ENCODE data around the gene HOXB7. TPM values are rescaled to one million over a fixed set of nuclear protein-coding genes. Genes with fewer than 3 reads are reported as not detected.

HOXB7 gene
- total and polyA plus RNA-seq, 7 donors: 0.85 to 3.0 (median 1.6) TPM

GRCh38 chr17:48583708-48584222 is 27.1 kb downstream of the HOXB7 start:
- Histone ChIP-seq H3K9me3 (no peaks in the 10 kb centered on the region), H3K36me3 (ENCODE audit: insufficient read depth in 1 of 2, low read depth in 1 of 2) (no peaks in the 10 kb centered on the region), H3K4me1 (peaks cover 9% of the 10 kb centered on the region), H3K27ac (no peak overlapping the region), H3K27me3 (ENCODE audit: insufficient read depth in 3 of 3, low read length in 2 of 3) (peaks cover 0 to 90% (median 33%) of the 10 kb centered on the region in 3 donors), H3K4me3 (no peak overlapping the region)
- WGBS, 3 donors: 87 to 92% (median 88%) methylated on average over 3 of the region's 3 CpGs
- intact Hi-C loops (cut with DNase I): no loop called here
- DNase-seq: no peak
- TF ChIP-seq, protein P1, sequence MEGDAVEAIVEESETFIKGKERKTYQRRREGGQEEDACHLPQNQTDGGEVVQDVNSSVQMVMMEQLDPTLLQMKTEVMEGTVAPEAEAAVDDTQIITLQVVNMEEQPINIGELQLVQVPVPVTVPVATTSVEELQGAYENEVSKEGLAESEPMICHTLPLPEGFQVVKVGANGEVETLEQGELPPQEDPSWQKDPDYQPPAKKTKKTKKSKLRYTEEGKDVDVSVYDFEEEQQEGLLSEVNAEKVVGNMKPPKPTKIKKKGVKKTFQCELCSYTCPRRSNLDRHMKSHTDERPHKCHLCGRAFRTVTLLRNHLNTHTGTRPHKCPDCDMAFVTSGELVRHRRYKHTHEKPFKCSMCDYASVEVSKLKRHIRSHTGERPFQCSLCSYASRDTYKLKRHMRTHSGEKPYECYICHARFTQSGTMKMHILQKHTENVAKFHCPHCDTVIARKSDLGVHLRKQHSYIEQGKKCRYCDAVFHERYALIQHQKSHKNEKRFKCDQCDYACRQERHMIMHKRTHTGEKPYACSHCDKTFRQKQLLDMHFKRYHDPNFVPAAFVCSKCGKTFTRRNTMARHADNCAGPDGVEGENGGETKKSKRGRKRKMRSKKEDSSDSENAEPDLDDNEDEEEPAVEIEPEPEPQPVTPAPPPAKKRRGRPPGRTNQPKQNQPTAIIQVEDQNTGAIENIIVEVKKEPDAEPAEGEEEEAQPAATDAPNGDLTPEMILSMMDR (IDR thresholded peaks at IDR 0.05): no peak
- ATAC-seq: no peak

DNA sequence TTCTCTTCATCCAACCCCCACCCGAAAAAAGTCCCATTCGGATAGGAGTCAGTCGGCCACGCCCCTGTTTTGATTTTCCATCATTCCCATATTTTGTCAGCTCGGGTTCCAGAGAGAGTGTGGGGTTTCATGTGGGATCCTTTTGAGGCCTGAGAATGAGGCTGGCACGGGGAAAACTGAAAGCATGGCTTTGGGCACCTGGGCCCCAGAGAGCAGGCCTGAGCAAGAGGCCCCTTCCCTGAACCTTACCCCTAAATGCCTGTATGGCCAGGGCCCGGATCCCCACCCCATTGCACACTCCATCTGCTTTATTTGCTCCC is 28.1 kb downstream of the HOXB7 start:
- H3K9me3 ChIP-seq: no peaks in the 10 kb centered on the region
- H3K27me3 ChIP-seq (ENCODE audit: insufficient read depth in 3 of 3, low read length in 2 of 3): peaks cover 0 to 93% (median 33%) of the 10 kb centered on the region in 3 donors
- H3K36me3 ChIP-seq (ENCODE audit: insufficient read depth in 1 of 2, low read depth in 1 of 2): no peaks in the 10 kb centered on the region
- 49 to 66% (median 63%) methylated on average over 7 of the region's 7 CpGs for WGBS, 3 donors
- peaks cover 9% of the 10 kb centered on the region for H3K4me1 ChIP-seq
- TF ChIP-seq, protein P1 (IDR thresholded peaks at IDR 0.05): no peak
- peak overlapping the region; percentile 72 for H3K27ac ChIP-seq
- DNase-seq (no peak), ATAC-seq (no peak)
- intact Hi-C loops (cut with DNase I): no loop called here
- peak overlapping the region; percentile 61 for H3K4me3 ChIP-seq

- Histone ChIP-seq H3K9me3 (no peaks in the 10 kb centered on the region), H3K27ac (peak overlapping the region; percentile 4), H3K27me3 (ENCODE audit: insufficient read depth in 3 of 3, low read length in 2 of 3) (peaks cover 0 to 95% (median 34%) of the 10 kb centered on the region in 3 donors), H3K36me3 (ENCODE audit: insufficient read depth in 1 of 2, low read depth in 1 of 2) (no peaks in the 10 kb centered on the region), H3K4me1 (no peaks in the 10 kb centered on the region), H3K4me3 (peak overlapping the region; percentile 73)
- intact Hi-C loops (cut with DNase I): no loop called here
- 33 to 47% (median 39%) methylated on average over 26 of the region's 26 CpGs for WGBS, 3 donors
- no peak for ATAC-seq
- no peak for DNase-seq
- TF ChIP-seq, protein P1 (IDR thresholded peaks at IDR 0.05): no peak
These were observed 30.9 kb downstream of the HOXB7 start for GRCh38 chr17:48579760-48580554.

- peak overlapping the region; percentile 73 for H3K4me3 ChIP-seq
- ATAC-seq (no peak), DNase-seq (no peak)
- TF ChIP-seq, protein P1 (IDR thresholded peaks at IDR 0.05): no peak
- intact Hi-C loops (cut with DNase I): no loop called here
- H3K9me3 ChIP-seq: no peaks in the 10 kb centered on the region
- 28 to 33% (median 32%) methylated on average over 7 of the region's 7 CpGs for WGBS, 3 donors
- H3K27me3 ChIP-seq (ENCODE audit: insufficient read depth in 3 of 3, low read length in 2 of 3): peaks cover 0 to 97% (median 36%) of the 10 kb centered on the region in 3 donors
- H3K27ac ChIP-seq: peak overlapping the region; percentile 4
- H3K36me3 ChIP-seq (ENCODE audit: insufficient read depth in 1 of 2, low read depth in 1 of 2): no peaks in the 10 kb centered on the region
- no peaks in the 10 kb centered on the region for H3K4me1 ChIP-seq
These were observed 31.4 kb downstream of the HOXB7 start for GRCh38 chr17:48579471-48579759.

Data from psoas muscle (tissue), 8 donors.